ENCODE data around the gene STX1A.
A peak's percentile ranks its signal among the peaks of the same experiment; 100 is the strongest.

The STX1A gene

GRCh38 chr7:73718905-73719805, at the start of gene STX1A:
TSS of gene STX1A (minus strand) at chr7:73719669. CDS start at chr7:73719631, 38 bp downstream.
- peak; percentile 43 for DNase-seq

DNA sequence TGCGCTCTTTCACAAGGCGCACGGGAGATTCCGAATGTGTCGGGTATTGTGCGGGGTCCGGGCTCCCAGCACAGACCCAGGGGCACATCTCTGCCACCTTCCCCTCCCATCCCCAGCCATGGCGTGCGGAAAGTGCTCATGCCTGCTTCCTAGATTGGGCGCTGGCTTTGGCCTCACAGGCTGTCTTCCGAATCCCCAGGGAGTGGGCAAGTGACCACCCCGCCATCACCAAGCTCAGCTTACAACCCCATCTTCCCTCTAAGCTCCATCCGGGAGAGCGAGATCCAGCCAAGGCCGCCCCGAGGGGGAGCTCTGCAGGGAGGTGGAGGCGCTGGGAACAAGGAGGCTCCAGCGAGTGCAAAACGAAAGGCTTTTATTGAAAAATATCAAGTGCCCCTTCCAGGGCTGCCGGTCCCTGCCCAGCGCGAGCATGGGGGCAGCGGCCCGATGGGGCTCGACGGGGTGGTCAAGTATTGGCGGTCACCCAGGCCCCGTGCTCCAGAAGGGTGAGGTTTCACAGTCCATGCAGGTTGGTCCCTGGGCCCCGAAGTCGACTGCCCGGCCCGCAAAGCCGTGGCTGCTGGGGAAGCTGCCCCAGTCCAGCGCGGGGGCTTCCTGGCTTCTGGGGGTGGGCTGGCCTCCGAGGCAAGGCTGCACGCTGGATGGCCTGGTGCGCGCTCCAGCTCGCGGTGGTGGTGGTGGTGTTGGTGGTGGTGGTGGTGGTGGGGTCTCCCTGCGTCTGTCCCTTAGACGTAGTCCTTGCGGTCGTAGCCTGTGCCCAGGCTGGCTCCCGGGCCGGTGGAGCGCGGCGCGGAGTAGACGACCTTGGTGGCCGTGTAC, 49.4 kb upstream of the STX1A start:
- no peak for DNase-seq

DNA sequence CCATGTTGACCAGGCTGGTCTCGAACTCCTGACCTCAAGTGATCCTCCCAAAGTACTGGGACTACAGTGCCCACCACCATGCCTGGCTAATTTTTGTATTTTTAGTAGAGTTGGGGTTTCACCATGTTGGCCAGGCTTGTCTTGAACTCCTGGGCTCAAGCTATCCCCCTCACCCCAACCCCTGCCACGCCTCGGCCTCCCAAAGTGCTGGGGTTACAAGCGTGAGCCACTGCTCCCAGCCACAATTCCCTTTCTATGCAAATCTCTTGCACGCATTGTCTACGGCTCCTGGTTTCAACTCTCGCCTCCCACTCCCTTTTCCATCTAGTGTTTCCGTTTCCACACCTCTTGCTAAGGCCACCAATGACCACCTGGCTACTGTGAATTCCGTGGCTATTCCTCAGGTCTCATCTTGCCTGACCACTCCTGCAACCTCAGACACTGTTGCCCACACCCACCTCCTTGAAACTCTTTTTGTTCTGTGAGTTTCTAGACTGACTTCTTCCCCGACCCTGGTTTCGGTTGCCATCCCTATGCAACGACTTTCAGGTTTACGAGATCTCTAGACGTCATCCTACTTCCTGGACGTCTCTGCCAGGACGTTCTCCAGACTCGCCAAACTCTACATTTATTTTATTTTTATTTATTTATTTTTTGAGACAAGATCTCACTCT, 47.2 kb upstream of the STX1A start:
- DNase-seq, result no peak

- no peak for DNase-seq
Observed at GRCh38 chr7:73762659-73762999, 43.2 kb upstream of the STX1A start.

DNA sequence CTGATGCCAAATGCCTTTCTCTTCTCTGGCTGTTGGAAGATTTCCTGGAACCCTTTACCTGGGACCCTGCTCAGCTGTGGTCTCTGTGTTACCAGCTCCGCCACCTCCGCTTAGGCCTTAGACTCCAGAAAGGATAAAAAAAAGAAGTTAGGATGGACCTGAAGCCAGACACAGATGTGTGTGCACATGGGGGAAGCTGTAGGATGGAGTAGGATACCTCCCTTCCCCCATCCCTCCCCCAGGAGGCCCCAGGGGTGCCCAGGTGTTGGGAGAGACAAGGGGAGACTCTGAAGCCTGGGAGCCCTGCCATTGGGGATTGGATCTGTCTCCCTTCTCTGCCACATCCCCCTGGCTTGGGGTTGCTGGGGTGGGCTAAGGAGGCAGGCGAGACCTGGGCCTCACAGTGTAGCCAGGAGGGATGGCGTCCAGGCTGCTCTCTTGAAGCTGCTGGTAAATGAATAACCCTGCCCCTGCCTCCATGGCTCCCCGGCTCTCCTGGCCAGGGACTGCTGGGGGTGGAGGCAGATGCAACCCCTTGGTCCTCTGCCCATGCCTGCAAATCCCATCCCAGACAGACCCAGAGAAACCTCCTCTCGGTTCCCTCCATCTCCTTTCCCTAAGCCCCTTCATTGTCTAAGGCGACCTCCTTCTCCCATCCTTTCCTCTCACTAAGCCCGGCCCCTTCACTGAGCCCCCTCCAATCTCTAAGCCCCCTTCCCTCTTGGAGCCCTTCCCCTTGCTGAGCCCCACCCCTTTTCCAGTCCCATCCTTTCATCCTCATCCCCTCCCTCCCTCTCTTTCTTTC, 42.6 kb upstream of the STX1A start:
- no peak for DNase-seq

DNA sequence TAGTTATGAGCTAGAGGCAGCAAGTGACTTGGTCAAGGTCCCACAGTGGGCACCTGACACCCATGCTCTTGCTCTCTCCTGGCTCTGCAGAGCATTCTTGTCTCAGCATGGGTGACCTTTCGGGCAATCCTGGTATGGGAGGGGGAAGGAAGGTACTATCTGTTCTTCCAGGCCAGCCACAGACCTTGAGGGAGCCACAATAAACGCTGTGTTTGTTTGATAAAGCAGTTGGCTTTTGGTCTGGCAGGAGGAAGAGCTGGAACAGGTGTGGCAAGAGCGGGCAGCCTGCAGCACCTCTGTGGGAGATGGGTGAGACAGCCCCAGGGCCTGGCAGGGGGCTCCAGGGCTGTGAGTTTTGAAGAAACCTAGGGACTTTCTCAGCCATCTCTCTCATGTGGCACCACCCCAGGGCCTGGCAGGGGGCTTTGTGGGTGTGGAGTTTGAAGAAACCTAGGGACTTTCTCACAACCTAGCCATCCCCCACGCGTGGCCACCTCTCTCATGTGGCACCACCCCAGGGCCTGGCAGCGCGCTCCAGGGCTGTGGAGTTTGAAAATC, 39.2 kb upstream of the STX1A start:
- DNase-seq, result no peak

DNA sequence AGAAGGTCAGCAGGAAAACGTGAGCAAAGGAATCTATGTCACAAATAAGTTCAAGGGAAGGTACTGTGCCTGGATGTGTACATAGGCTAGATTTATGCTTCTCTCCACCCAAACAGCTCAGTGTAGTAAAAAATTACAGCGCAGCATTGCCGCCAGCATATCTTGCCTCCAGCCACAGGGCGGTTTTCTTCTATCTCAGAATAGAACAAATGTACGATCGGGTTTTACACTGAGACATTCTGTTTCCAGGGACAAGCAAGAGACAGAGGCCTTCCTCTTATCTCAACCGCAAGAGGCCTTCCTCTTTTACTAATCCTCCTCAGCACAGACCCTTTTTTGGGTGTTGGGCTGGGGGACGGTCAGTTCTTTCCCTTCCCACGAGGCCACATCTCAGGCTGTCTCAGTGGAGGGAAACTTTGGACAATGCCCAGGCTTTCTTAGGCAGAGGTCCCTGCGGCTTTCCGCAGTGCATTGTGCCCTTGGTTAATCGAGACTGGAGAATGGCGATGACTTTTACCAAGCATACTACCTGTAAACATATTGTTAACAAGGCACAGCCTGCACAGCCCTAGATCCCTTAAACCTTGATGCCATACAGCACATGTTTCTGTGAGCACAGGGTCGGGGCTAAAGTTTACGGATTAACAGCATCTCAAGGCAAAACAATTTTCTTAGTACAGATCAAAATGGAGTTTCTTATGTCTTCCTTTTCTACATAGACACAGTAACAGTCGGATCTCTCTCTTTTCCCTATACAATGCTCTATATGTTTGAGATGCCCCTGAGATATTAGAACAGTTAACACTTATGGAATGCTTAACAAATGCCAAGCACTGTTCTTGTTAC, 30.7 kb upstream of the STX1A start:
- no peak for DNase-seq

DNA sequence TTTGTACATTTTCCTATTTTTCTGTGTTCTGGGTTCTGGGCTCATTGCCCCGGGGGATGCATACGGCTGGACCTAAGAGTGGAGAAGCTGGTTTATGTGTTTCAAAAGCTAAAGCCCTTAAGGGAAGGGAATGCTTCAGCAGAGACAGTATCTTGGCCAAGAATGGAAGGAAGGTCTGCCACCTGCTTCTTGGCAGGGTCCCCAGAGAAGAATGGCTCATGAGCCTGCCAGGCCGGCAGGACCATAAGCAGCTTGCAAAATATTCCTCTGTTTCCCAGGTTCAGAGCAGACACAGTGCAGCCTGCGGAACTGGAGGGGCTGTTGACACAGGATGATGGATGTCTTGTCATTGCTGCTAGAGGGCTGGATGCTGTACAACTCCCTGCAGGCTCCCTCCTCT, 26.9 kb upstream of the STX1A start:
- no peak for DNase-seq

DNA sequence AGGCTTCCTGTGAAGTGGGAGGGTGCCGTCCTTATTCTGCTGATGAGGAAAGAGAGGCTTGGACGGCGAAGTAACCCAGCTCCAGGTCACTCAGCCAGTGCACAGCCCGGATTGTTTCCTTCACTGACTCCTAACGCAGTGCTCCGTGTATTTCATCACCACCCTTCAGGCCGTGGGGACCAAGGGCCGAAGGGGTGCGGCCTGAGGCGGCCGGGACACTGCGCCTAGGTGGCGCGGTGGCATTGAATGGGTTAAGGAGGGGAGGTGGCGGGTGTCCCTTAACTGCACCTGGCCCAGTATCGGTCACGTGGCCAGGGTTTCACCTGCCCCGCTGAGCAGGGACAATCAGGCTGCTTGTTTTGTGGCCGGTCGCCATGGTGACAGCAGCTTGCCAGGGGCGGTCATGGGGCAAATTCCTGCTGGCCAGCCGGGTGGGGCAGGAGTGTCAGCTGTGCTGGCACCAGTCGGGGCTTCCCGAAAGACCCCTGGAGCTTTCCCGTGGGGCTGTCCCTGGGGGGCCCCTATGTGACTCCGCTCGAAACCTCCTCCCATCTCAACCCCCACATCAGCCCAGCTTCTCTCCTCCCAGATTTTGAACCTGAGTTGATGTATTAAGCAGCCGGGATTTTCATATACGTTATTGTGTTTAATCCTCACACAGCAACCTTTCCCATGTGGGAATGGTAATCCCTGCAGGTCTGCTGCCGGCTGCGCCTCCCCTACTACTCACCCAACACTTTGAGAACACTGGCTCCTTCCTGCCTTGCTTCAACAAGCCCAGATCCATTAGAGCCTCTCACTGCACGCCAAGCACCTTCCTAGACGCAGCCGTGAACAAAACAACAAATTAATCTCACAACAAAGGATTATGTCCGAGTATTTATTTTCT, 23.5 kb upstream of the STX1A start:
- no peak for DNase-seq

DNA sequence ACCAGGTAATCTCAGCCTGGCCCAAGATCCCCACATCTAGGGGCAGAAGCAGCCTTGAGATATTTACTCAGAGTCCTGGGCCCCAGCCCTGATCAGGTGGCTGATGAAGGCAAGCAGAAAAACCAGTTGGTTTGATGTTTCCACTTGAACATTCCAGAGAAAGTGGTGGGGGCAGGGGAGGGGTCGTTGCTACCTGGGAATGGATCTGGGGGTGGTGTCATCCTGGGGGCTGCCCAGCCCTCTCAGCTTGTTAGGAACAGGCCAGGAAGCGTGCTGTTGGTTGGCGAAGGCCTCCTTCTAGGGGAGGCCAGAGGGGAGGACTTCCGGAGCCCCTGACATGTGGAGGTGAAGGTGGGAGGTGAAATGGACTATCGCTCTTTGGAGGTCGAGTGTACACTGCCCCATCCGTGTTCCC, 22.9 kb upstream of the STX1A start:
- DNase-seq, result no peak

GRCh38 chr7:73741600-73741999, 22.1 kb upstream of the STX1A start:
- DNase-seq, result no peak

DNA sequence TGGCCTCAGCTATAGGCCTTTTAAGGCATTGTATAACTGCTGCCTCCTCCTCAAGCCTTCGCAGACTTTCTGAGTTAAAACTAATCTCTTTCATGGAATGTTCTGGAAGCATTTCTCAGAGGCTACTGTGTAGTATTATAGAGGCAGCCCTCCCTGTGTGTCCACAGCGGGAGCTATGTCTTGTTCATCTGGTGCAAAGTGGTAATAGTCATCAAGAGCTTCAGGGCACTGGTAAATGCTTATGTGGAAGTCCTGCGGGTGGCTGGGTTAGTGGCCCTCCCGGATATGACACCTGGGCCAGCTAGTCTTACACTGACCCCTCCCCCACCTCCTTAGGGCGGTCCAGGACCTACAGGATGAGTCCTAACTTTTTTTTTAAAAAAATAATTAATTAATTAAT, 21.3 kb upstream of the STX1A start:
- no peak for DNase-seq

- no peak for DNase-seq
Observed at GRCh38 chr7:73740212-73740611, 20.7 kb upstream of the STX1A start.

DNA sequence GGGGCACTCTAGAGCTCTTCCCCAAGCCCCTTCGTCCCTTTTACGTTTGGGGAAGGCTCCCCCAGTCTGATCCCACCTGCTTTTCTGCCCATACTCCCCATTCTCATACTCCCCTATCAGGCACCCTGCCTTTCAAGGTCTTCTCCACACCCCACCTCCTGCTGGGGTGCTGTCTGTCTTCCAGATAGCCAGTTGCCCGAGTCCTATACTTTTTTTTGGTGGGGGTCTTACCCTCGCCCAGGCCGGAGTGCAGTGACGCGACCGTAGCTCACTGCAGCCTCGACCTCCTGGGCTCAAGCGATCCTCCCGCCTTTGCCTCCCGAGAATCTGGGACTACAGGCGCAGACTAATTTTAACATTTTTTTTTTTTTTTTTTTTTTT, 19.9 kb upstream of the STX1A start:
- DNase-seq, result no peak

GRCh38 chr7:73738612-73739386, 19.3 kb upstream of the STX1A start, which contains the start of gene ABHD11:
TSS of gene ABHD11 (minus strand) at chr7:73738802. CDS start at chr7:73738770, 32 bp downstream.
- DNase-seq, result peak; percentile 81

DNA sequence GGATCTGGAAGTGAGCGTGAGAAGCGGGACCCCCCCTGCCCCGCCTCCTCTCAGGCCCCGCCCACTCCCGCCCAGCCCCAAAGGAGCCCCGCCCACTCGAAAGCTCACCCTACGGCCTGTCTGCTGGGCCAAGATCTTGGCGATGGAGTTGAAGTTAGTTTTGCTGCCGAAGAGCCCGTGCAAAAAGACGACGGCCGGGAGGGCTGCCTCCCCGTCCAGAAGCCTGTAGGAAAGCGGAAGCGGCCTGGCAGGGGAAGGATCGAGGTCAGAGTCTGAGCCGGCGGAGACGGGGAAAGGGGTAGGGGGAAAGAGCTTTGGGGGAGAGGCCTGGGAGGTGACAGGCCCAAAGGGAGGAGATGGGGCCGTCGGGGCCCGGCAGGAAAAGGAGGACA, 18.7 kb upstream of the STX1A start:
- DNase-seq, result no peak

DNA sequence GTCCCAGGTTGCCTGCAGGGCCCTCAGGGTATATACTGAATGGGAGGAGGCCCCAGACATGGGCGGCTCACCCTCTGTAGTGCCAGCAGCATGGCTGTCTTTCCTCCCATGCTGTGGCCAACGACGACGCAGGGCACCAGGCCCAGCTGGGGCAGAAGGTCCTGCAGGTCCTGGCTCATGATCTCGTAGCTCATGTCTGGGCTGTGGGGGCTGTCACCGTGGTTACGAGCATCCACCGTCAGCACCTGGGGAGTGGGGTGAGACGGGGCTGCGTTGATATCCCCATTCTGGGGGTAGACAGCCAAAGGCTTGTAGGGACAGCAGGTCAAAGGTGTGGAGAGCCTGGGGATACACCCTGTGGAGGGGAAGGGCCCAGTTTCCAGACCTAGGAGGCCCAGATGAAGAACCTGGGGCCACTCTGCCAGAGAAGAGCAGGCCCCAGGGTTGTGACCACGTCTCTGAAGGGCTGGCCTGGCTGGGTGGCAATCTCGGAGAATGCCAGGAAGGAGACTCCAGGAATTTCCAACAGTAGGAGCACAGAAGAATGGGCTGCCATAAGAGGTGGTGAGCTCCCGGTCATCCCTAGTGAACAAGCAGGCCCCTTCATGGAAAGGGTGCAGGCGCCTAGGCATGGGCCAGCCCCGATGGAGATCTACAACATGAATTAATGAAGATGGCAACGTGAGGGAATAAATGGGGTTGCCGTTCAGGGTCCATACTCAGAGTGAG, 18.2 kb upstream of the STX1A start:
- DNase-seq, result no peak

DNA sequence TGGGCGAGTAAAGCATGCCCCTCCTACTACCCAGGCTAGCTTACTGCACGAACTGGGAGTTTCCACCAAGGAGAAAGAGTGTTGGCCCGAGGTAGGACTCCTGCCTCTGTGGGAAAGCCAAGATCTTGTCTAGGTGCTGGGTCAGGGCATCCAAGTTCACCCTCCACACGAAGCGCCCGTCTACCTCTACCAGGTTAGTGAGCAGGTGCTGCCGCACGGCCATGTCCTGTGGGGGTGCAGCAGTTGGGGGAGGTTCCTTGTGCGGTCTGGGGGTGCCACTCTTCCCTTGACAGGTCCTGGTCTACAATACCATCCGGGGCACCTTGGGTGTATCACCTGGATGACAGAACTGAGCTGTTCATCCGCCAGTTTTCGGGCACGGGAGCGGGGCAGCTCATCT, 17.4 kb upstream of the STX1A start:
- DNase-seq, result no peak

- no peak for DNase-seq
Observed at GRCh38 chr7:73735528-73735905, 16.0 kb upstream of the STX1A start.
